ENCODE data around the gene PCLO. TPM values are rescaled to one million over a fixed set of nuclear protein-coding genes. Genes with fewer than 3 reads are reported as not detected.

Gene PCLO
- total RNA-seq, 1 experiment from 2014 or later: 2.3 TPM

GRCh38 chr7:82810558-82811259 lies 352.0 kb downstream of the PCLO start:
- Mint-ChIP-seq H3K36me3 (ENCODE audit: insufficient read depth, unreplicated experiment) (no peaks in the 10 kb centered on the region), H3K27ac (ENCODE audit: low read depth, unreplicated experiment) (no peak overlapping the region), H3K4me3 (ENCODE audit: unreplicated experiment) (no peak overlapping the region), H3K9me3 (ENCODE audit: unreplicated experiment) (no peaks in the 10 kb centered on the region), H3K27me3 (ENCODE audit: insufficient read depth, unreplicated experiment) (peaks cover 29% of the 10 kb centered on the region), H3K4me1 (ENCODE audit: insufficient read depth, unreplicated experiment) (no peaks in the 10 kb centered on the region)
- POLR2A ChIA-PET: no interaction called here
- CTCF ChIA-PET: interaction anchor here (0.6 to 5.3 kb wide), 26 partner anchors 8 to 701 kb away, joined by 3 to 55 read pairs (median 4); no protein-coding TSS in a partner anchor
- BruUV-seq (replicated peaks): no TSS peak
- intact Hi-C loops (cut with micrococcal nuclease): loop anchor here (1.0 to 10.0 kb wide), 4 partner anchors 264 to 846 kb away; partner anchors contain the start of gene PCLO
- DNase-seq (ENCODE audit: unreplicated experiment): peak; percentile 45
- TF ChIP-seq CTCF (IDR thresholded peaks at IDR 0.05; ENCODE audit: unreplicated experiment): peak; percentile 57

GRCh38 chr7:82808633-82809032 lies 354.1 kb downstream of the PCLO start:
- no TSS peak for BruUV-seq (replicated peaks)
- H3K27ac Mint-ChIP-seq (ENCODE audit: low read depth, unreplicated experiment): no peak overlapping the region
- no peaks in the 10 kb centered on the region for H3K4me1 Mint-ChIP-seq (ENCODE audit: insufficient read depth, unreplicated experiment)
- peaks cover 29% of the 10 kb centered on the region for H3K27me3 Mint-ChIP-seq (ENCODE audit: insufficient read depth, unreplicated experiment)
- intact Hi-C loops (cut with micrococcal nuclease): no loop called here
- H3K36me3 Mint-ChIP-seq (ENCODE audit: insufficient read depth, unreplicated experiment): no peaks in the 10 kb centered on the region
- CTCF ChIA-PET: interaction anchor here (0.9 to 5.3 kb wide), 6 partner anchors 9 to 463 kb away, joined by 3 to 55 read pairs (median 9); no protein-coding TSS in a partner anchor
- no peaks in the 10 kb centered on the region for H3K9me3 Mint-ChIP-seq (ENCODE audit: unreplicated experiment)
- TF ChIP-seq CTCF (IDR thresholded peaks at IDR 0.05; ENCODE audit: unreplicated experiment): no peak
- POLR2A ChIA-PET: no interaction called here
- no peak for DNase-seq (ENCODE audit: unreplicated experiment)
- no peak overlapping the region for H3K4me3 Mint-ChIP-seq (ENCODE audit: unreplicated experiment)

- Mint-ChIP-seq H3K27me3 (ENCODE audit: insufficient read depth, unreplicated experiment) (peaks cover 17% of the 10 kb centered on the region), H3K9me3 (ENCODE audit: unreplicated experiment) (no peaks in the 10 kb centered on the region), H3K36me3 (ENCODE audit: insufficient read depth, unreplicated experiment) (no peaks in the 10 kb centered on the region), H3K27ac (ENCODE audit: low read depth, unreplicated experiment) (no peak overlapping the region), H3K4me3 (ENCODE audit: unreplicated experiment) (peak overlapping the region; percentile 33), H3K4me1 (ENCODE audit: insufficient read depth, unreplicated experiment) (no peaks in the 10 kb centered on the region)
- DNase-seq (ENCODE audit: unreplicated experiment): peak; percentile 48
- intact Hi-C loops (cut with micrococcal nuclease): no loop called here
- TF ChIP-seq CTCF (IDR thresholded peaks at IDR 0.05; ENCODE audit: unreplicated experiment): no peak
- BruUV-seq (replicated peaks): no TSS peak
- CTCF ChIA-PET: interaction anchor here (0.5 to 0.6 kb wide), 2 partner anchors 347 to 514 kb away, joined by 3 read pairs; no protein-coding TSS in a partner anchor
- POLR2A ChIA-PET: no interaction called here
These were observed 357.1 kb downstream of the PCLO start for GRCh38 chr7:82805527-82805960.

GRCh38 chr7:82803411-82803810 lies 359.3 kb downstream of the PCLO start:
- ChIA-PET POLR2A (no interaction called here), CTCF (interaction anchor here (0.5 kb wide), 1 partner anchor 177 kb away, joined by 3 read pairs; no protein-coding TSS in a partner anchor)
- intact Hi-C loops (cut with micrococcal nuclease): no loop called here
- H3K27ac Mint-ChIP-seq (ENCODE audit: low read depth, unreplicated experiment): no peak overlapping the region
- no peak overlapping the region for H3K4me3 Mint-ChIP-seq (ENCODE audit: unreplicated experiment)
- TF ChIP-seq CTCF (IDR thresholded peaks at IDR 0.05; ENCODE audit: unreplicated experiment): no peak
- no peak for DNase-seq (ENCODE audit: unreplicated experiment)
- BruUV-seq (replicated peaks): no TSS peak
- H3K4me1 Mint-ChIP-seq (ENCODE audit: insufficient read depth, unreplicated experiment): no peaks in the 10 kb centered on the region
- peaks cover 19% of the 10 kb centered on the region for H3K27me3 Mint-ChIP-seq (ENCODE audit: insufficient read depth, unreplicated experiment)
- no peaks in the 10 kb centered on the region for H3K9me3 Mint-ChIP-seq (ENCODE audit: unreplicated experiment)
- no peaks in the 10 kb centered on the region for H3K36me3 Mint-ChIP-seq (ENCODE audit: insufficient read depth, unreplicated experiment)

All from MCF 10A (cell line).